ENCODE results near the gene PTPN4. TPM values are rescaled to one million over a fixed set of nuclear protein-coding genes. Genes with fewer than 3 reads are reported as not detected.

The PTPN4 gene
- total and polyA plus RNA-seq, 10 of the 15 experiments (the other 5 are each of a cell fraction or from before 2014, with no cell fraction given), result 5.0 to 29.7 (median 23.7) TPM

GRCh38 chr2:119841550-119841949, 81.8 kb downstream of the PTPN4 start:
- Histone ChIP-seq H3K36me3 (ENCODE audit: control insufficient read depth in 2 of 2, insufficient read depth in 2 of 2, low read length in 1 of 2) (no peaks in the 10 kb centered on the region; a peak in 1 of 4 replicates), H2AFZ (ENCODE audit: control insufficient read depth, low read depth, low read length) (no peak overlapping the region), H3K27me3 (replicated peaks in 1 of 2; ENCODE audit: control insufficient read depth in 2 of 2, insufficient read depth in 2 of 2, low read length in 1 of 2) (no peaks in the 10 kb centered on the region), H3K4me3 (no peak overlapping the region), H3K9me3 (replicated peaks; ENCODE audit: control insufficient read depth, insufficient read depth, low read length) (peaks cover 1% of the 10 kb centered on the region; the same call in 2 of the 3 replicates), H3K79me2 (ENCODE audit: control insufficient read depth, insufficient read depth, low read length) (no peaks in the 10 kb centered on the region; the same call in 1 of the 2 replicates), H3K9ac (ENCODE audit: control insufficient read depth, insufficient read depth, low read length) (no peak overlapping the region), H4K20me1 (ENCODE audit: control insufficient read depth, insufficient read depth) (no peaks in the 10 kb centered on the region), H3K27ac (ENCODE audit: control insufficient read depth, insufficient read depth) (no peak overlapping the region), H3K4me2 (ENCODE audit: control insufficient read depth, insufficient read depth) (no peak overlapping the region), H3K4me1 (ENCODE audit: control insufficient read depth, insufficient read depth, low read length) (no peaks in the 10 kb centered on the region)
- in situ Hi-C loops (cut with MboI), result no loop called here
- TF ChIP-seq, protein P1, sequence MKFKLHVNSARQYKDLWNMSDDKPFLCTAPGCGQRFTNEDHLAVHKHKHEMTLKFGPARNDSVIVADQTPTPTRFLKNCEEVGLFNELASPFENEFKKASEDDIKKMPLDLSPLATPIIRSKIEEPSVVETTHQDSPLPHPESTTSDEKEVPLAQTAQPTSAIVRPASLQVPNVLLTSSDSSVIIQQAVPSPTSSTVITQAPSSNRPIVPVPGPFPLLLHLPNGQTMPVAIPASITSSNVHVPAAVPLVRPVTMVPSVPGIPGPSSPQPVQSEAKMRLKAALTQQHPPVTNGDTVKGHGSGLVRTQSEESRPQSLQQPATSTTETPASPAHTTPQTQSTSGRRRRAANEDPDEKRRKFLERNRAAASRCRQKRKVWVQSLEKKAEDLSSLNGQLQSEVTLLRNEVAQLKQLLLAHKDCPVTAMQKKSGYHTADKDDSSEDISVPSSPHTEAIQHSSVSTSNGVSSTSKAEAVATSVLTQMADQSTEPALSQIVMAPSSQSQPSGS (IDR thresholded peaks at IDR 0.05; ENCODE audit: low read length), result no peak
- TF ChIP-seq TCF7 (IDR thresholded peaks at IDR 0.05; ENCODE audit: borderline replicate concordance), result no peak
- TF ChIP-seq POLR2AphosphoS5 (IDR thresholded peaks at IDR 0.05; ENCODE audit: low read length), result no peak
- TF ChIP-seq NFYA (IDR thresholded peaks at IDR 0.05; ENCODE audit: borderline replicate concordance, low read depth, low read length), result no peak
- TF ChIP-seq RFX5 (IDR thresholded peaks at IDR 0.05; ENCODE audit: low read depth, low read length), result no peak
- no peak for TF ChIP-seq NFIC (IDR thresholded peaks at IDR 0.05; ENCODE audit: low read depth, low read length)
- no peak for TF ChIP-seq FOS (IDR thresholded peaks at IDR 0.05; ENCODE audit: borderline replicate concordance, extremely low read depth, insufficient read length)
- TF ChIP-seq ZNF384 (IDR thresholded peaks at IDR 0.05; ENCODE audit: borderline replicate concordance, low read depth, low read length), result no peak
- TF ChIP-seq KLF5 (IDR thresholded peaks at IDR 0.05; ENCODE audit: partially characterized antibody), result no peak
- TF ChIP-seq MTA2 (IDR thresholded peaks at IDR 0.05; ENCODE audit: low read depth), result no peak
- no peak for TF ChIP-seq SREBF2 (IDR thresholded peaks at IDR 0.05; ENCODE audit: low read length)
- TF ChIP-seq HDAC2 (IDR thresholded peaks at IDR 0.05), result no peak
- no peak for TF ChIP-seq JUNB (IDR thresholded peaks at IDR 0.05)
- TF ChIP-seq ESRRA (IDR thresholded peaks at IDR 0.05; ENCODE audit: low read length), result no peak
- TF ChIP-seq, protein P2, sequence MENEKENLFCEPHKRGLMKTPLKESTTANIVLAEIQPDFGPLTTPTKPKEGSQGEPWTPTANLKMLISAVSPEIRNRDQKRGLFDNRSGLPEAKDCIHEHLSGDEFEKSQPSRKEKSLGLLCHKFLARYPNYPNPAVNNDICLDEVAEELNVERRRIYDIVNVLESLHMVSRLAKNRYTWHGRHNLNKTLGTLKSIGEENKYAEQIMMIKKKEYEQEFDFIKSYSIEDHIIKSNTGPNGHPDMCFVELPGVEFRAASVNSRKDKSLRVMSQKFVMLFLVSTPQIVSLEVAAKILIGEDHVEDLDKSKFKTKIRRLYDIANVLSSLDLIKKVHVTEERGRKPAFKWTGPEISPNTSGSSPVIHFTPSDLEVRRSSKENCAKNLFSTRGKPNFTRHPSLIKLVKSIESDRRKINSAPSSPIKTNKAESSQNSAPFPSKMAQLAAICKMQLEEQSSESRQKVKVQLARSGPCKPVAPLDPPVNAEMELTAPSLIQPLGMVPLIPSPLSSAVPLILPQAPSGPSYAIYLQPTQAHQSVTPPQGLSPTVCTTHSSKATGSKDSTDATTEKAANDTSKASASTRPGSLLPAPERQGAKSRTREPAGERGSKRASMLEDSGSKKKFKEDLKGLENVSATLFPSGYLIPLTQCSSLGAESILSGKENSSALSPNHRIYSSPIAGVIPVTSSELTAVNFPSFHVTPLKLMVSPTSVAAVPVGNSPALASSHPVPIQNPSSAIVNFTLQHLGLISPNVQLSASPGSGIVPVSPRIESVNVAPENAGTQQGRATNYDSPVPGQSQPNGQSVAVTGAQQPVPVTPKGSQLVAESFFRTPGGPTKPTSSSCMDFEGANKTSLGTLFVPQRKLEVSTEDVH (IDR thresholded peaks at IDR 0.05; ENCODE audit: low read depth, partially characterized antibody), result no peak
- TF ChIP-seq ZBED1 (IDR thresholded peaks at IDR 0.05; ENCODE audit: borderline replicate concordance), result no peak
- TF ChIP-seq TBL1XR1 (IDR thresholded peaks at IDR 0.05; ENCODE audit: low read depth, low read length), result no peak
- TF ChIP-seq, protein P3, sequence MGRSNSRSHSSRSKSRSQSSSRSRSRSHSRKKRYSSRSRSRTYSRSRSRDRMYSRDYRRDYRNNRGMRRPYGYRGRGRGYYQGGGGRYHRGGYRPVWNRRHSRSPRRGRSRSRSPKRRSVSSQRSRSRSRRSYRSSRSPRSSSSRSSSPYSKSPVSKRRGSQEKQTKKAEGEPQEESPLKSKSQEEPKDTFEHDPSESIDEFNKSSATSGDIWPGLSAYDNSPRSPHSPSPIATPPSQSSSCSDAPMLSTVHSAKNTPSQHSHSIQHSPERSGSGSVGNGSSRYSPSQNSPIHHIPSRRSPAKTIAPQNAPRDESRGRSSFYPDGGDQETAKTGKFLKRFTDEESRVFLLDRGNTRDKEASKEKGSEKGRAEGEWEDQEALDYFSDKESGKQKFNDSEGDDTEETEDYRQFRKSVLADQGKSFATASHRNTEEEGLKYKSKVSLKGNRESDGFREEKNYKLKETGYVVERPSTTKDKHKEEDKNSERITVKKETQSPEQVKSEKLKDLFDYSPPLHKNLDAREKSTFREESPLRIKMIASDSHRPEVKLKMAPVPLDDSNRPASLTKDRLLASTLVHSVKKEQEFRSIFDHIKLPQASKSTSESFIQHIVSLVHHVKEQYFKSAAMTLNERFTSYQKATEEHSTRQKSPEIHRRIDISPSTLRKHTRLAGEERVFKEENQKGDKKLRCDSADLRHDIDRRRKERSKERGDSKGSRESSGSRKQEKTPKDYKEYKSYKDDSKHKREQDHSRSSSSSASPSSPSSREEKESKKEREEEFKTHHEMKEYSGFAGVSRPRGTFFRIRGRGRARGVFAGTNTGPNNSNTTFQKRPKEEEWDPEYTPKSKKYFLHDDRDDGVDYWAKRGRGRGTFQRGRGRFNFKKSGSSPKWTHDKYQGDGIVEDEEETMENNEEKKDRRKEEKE (IDR thresholded peaks at IDR 0.05), result no peak
- POLR2A ChIA-PET, result no interaction called here
- SMC1A ChIA-PET (ENCODE audit: uncharacterized antibody, unreplicated experiment), result no interaction called here
- BruUV-seq (replicated peaks), result no TSS peak
- intact Hi-C loops (cut with micrococcal nuclease; ENCODE audit: unreplicated experiment), result no loop called here
- FAIRE-seq (no peak), ATAC-seq (no peak), DNase-seq (ENCODE audit: low read depth, low spot score) (no peak)
- 100% methylated on average over 1 of the region's 1 CpG for WGBS (ENCODE audit: insufficient coverage, insufficient replicate concordance, low lambda C conversion rate, missing lambda C conversion rate)
- CTCF ChIA-PET, result interaction anchor here (1.3 kb wide), 1 partner anchor 15 kb away, joined by 4 read pairs; no protein-coding TSS in a partner anchor
- RAD21 ChIA-PET (ENCODE audit: unreplicated experiment), result no interaction called here

All from GM12878 (cell line).